ENCODE data around the gene SAMD4A.

SAMD4A gene

GRCh38 chr14:54703724-54704123, 136.8 kb downstream of the SAMD4A start:
- DNase-seq (ENCODE audit: low spot score) = no peak
- no peak for TF ChIP-seq CTCF (IDR thresholded peaks at IDR 0.05)
- Histone ChIP-seq H3K27ac (no peak overlapping the region), H3K4me3 (no peak overlapping the region)

- no peak for TF ChIP-seq CTCF (IDR thresholded peaks at IDR 0.05)
- DNase-seq (ENCODE audit: low spot score) = no peak
- no peak overlapping the region for H3K4me3 ChIP-seq
- no peak overlapping the region for H3K27ac ChIP-seq
Observed at GRCh38 chr14:54704768-54705167, 137.8 kb downstream of the SAMD4A start.

DNA sequence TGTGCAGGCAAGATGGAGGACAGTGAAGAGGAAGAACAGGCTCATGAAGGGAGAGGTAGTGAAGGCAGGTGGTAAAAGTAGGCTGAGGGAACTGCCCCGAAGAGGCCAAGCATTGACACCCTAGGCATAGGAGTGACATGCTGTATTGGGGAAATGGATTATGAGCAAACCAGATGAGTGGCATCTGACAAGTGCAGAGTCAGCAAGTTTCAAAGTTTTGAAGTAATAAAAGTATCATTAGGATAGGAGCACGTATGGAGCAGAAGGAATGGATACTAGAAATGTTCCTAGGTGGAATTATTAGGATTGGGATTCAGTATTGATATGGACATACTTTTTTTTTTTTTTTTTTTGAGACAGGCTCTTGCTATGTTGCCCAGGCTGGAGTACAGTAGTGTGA, 139.8 kb downstream of the SAMD4A start:
- DNase-seq (ENCODE audit: low spot score) = no peak
- TF ChIP-seq CTCF (IDR thresholded peaks at IDR 0.05) = no peak
- H3K27ac ChIP-seq = no peak overlapping the region

GRCh38 chr14:54708161-54708560, 141.2 kb downstream of the SAMD4A start:
- no peak overlapping the region for H3K27ac ChIP-seq
- no peak for TF ChIP-seq CTCF (IDR thresholded peaks at IDR 0.05)
- DNase-seq (ENCODE audit: low spot score) = no peak

More for the DNA sequence above, 139.8 kb downstream of the SAMD4A start:
- no peak overlapping the region for H3K4me3 ChIP-seq

DNA sequence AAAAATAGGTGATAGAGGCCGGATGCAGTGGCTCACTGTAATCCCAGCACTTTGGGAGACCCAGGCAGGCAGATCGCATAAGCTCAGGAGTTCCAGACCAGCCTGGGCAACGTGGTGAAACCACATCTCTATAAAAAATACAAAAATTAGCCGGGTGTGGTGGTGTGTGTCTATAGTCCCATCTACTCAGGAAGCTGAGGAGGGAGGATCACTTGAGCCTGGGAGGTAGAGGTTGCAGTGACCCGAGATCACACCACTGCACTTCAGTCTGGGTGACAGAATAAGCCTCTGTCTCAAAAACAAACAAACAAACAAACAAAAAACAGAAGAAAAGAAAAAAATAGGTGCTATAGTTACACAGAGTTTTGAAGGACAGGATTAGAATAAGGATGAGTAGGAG, 142.1 kb downstream of the SAMD4A start:
- TF ChIP-seq CTCF (IDR thresholded peaks at IDR 0.05) = no peak
- Histone ChIP-seq H3K4me3 (no peak overlapping the region), H3K27ac (no peak overlapping the region)
- no peak for DNase-seq (ENCODE audit: low spot score)

More at GRCh38 chr14:54708161-54708560, 141.2 kb downstream of the SAMD4A start:
- H3K4me3 ChIP-seq = no peak overlapping the region

- no peak for TF ChIP-seq CTCF (IDR thresholded peaks at IDR 0.05)
- Histone ChIP-seq H3K4me3 (no peak overlapping the region), H3K27ac (no peak overlapping the region)
- DNase-seq (ENCODE audit: low spot score) = no peak
Observed at GRCh38 chr14:54709444-54709843, 142.5 kb downstream of the SAMD4A start.

- no peak overlapping the region for H3K4me3 ChIP-seq
- no peak for TF ChIP-seq CTCF (IDR thresholded peaks at IDR 0.05)
- DNase-seq (ENCODE audit: low spot score) = no peak
- no peak overlapping the region for H3K27ac ChIP-seq
Observed at GRCh38 chr14:54709867-54710266, 142.9 kb downstream of the SAMD4A start.

All from coronary artery (tissue), 2 donors.